A673 (cell line): ENCODE results near the gene CRX. TPM values are rescaled to one million over a fixed set of nuclear protein-coding genes. Genes with fewer than 3 reads are reported as not detected.
"Not testable (repeated sequence)": the region's sequence is repeated elsewhere in the genome, so short reads cannot be mapped to it uniquely, and the experiment has no call there.

Experiments used
- BruUV-seq: library from RNA; stranded (reverse); fragments of 400-500 nt; replicated peaks from 2 replicates; lab custom pipeline; 2021; lab: Mats Ljungman, UMichigan
- CTCF ChIA-PET: fragments of 300-600 bp; sonication (Branson Sonifier 250); formaldehyde crosslinking; loops from one replicate; lab custom pipeline; 2022; ENCODE audit warnings: antibody characterized with exemption; lab: Charles Lee
- POLR2A ChIA-PET: fragments of 300-600 bp; sonication (Branson Sonifier 250); formaldehyde crosslinking; loops from one replicate; lab custom pipeline; 2022; ENCODE audit warnings: antibody characterized with exemption; ENCODE audit not compliant: low non-redundant PET; lab: Charles Lee
- DNase-seq: peaks from one replicate; pipeline ENCODE4 v3.0.0-alpha.2; 2015; ENCODE audit warnings: low spot score
- H3K27ac ChIP-seq: fragments of 200-600 bp; sonication (generic); 2 replicates; pipeline ENCODE4 v1.5.1; 2016; ENCODE audit warnings: mixed run types, low read depth, mild to moderate bottlenecking, mixed read lengths, antibody characterized with exemption, low read length; ENCODE audit not compliant: poor library complexity, severe bottlenecking
- H3K27me3 ChIP-seq: fragments of 200-600 bp; sonication (generic); replicated peaks from 2 replicates; pipeline ENCODE4 v1.6.1; 2017; ENCODE audit warnings: mixed run types, low read depth, mild to moderate bottlenecking, mixed read lengths, antibody characterized with exemption, low read length; ENCODE audit not compliant: insufficient read depth, poor library complexity
- H3K36me3 ChIP-seq: fragments of 200-600 bp; sonication (generic); 2 replicates; pipeline ENCODE4 v1.6.1; 2016; ENCODE audit warnings: mixed run types, mild to moderate bottlenecking, mixed read lengths, antibody characterized with exemption, low read length; ENCODE audit not compliant: insufficient read depth, poor library complexity, severe bottlenecking
- H3K4me1 ChIP-seq: fragments of 200-600 bp; sonication (generic); 2 replicates; pipeline ENCODE4 v1.6.1; 2017; ENCODE audit warnings: mixed run types, mild to moderate bottlenecking, mixed read lengths, antibody characterized with exemption, low read length; ENCODE audit not compliant: insufficient read depth, poor library complexity, severe bottlenecking
- H3K4me3 ChIP-seq: fragments of 200-600 bp; sonication (generic); 2 replicates; pipeline ENCODE4 v1.5.1; 2016; ENCODE audit warnings: low read depth, mixed run types, mild to moderate bottlenecking, mixed read lengths, low read length; ENCODE audit not compliant: poor library complexity, severe bottlenecking
- H3K9me3 ChIP-seq: fragments of 200-600 bp; sonication (generic); 2 replicates; pipeline ENCODE4 v1.6.1; 2016; ENCODE audit warnings: mixed run types, low read depth, mild to moderate bottlenecking, mixed read lengths, antibody characterized with exemption, low read length; ENCODE audit not compliant: poor library complexity, severe bottlenecking
- CTCF ChIP-seq: fragments of 300-800, 200-600 bp; sonication (generic); conservative IDR thresholded peaks from 2 replicates; pipeline ENCODE4 v1.5.1; 2017; ENCODE audit warnings: low read depth, mild to moderate bottlenecking, antibody characterized with exemption, low read length, moderate library complexity, mixed read lengths
- EZH2 ChIP-seq: fragments of 200-600 bp; sonication (generic); IDR thresholded peaks from 2 replicates; pipeline ENCODE4 v1.6.1; 2017; ENCODE audit warnings: borderline replicate concordance, low read depth, mild to moderate bottlenecking, mixed read lengths, antibody characterized with exemption, low read length; ENCODE audit not compliant: poor library complexity, severe bottlenecking
- intact Hi-C: fragments of 100-400 bp; cut with micrococcal nuclease; formaldehyde crosslinking; loops from one replicate; pipeline ENCODE4 v1.10.0; 2022; ENCODE audit not compliant: unreplicated experiment
- total RNA-seq: library from RNA; stranded (reverse); gene quantifications from 2 replicates; pipeline ENCODE4 v1.2.3, GENCODE V29; 2021

The CRX gene
- total RNA-seq, 1 experiment from 2014 or later = not detected

- Histone ChIP-seq H3K4me1 (no peaks in the 10 kb centered on the region), H3K9me3 (no peaks in the 10 kb centered on the region), H3K4me3 (no peak overlapping the region), H3K36me3 (no peaks in the 10 kb centered on the region), H3K27ac (no peak overlapping the region), H3K27me3 (no peaks in the 10 kb centered on the region)
- no peak for DNase-seq
- intact Hi-C loops = no loop called here
- ChIA-PET CTCF (no interaction called here), POLR2A (no interaction called here)
- TF ChIP-seq CTCF (no peak), EZH2 (no peak)
- no TSS peak for BruUV-seq
Measured at GRCh38 chr19:47865166-47865565, 43.4 kb downstream of the CRX start.

GRCh38 chr19:47878906-47879305, 57.2 kb downstream of the CRX start:
- intact Hi-C loops = no loop called here
- ChIA-PET CTCF (no interaction called here), POLR2A (no interaction called here)
- no peak for TF ChIP-seq CTCF
- no peak overlapping the region for H3K27ac ChIP-seq
- no peak for DNase-seq
- no peaks in the 10 kb centered on the region for H3K4me1 ChIP-seq
- no peaks in the 10 kb centered on the region for H3K36me3 ChIP-seq
- H3K27me3 ChIP-seq = no peaks in the 10 kb centered on the region
- H3K4me3 ChIP-seq = no peak overlapping the region
- H3K9me3 ChIP-seq = no peaks in the 10 kb centered on the region
- BruUV-seq = no TSS peak

GRCh38 chr19:47879385-47879784, 57.6 kb downstream of the CRX start:
- CTCF ChIA-PET, intact Hi-C loops, H3K27me3 ChIP-seq, H3K27ac ChIP-seq, H3K4me3 ChIP-seq, H3K36me3 ChIP-seq, BruUV-seq, H3K9me3 ChIP-seq, H3K4me1 ChIP-seq, DNase-seq, POLR2A ChIA-PET: not testable (repeated sequence)

- Histone ChIP-seq H3K4me1 (no peaks in the 10 kb centered on the region), H3K36me3 (no peaks in the 10 kb centered on the region), H3K27me3 (no peaks in the 10 kb centered on the region), H3K27ac (no peak overlapping the region), H3K9me3 (no peaks in the 10 kb centered on the region), H3K4me3 (no peak overlapping the region)
- POLR2A ChIA-PET = no interaction called here
- TF ChIP-seq CTCF = no peak
- TF ChIP-seq EZH2 = no peak
- DNase-seq = no peak
- BruUV-seq = no TSS peak
- intact Hi-C loops = no loop called here
- CTCF ChIA-PET = no interaction called here
Measured at GRCh38 chr19:47881757-47882156, 60.0 kb downstream of the CRX start.
